HK-2 (cell line): ENCODE measurements around the gene IGFBP4.

Source experiments
- DNase-seq: peaks from one replicate; pipeline ENCODE4 v3.0.0-alpha.2; 2018; ENCODE audit not compliant: unreplicated experiment

Gene IGFBP4

GRCh38 chr17:40456396-40456951 is 13.2 kb downstream of the IGFBP4 start:
- no peak for DNase-seq

GRCh38 chr17:40457369-40457768 is 14.1 kb downstream of the IGFBP4 start:
- DNase-seq = no peak

GRCh38 chr17:40457964-40458791 is 14.9 kb downstream of the IGFBP4 start:
- DNase-seq = no peak

- DNase-seq = no peak
These were observed 15.7 kb downstream of the IGFBP4 start for GRCh38 chr17:40458851-40459482.

GRCh38 chr17:40459636-40460603 is 16.7 kb downstream of the IGFBP4 start:
- DNase-seq = no peak

- no peak for DNase-seq
These were observed 17.3 kb downstream of the IGFBP4 start for GRCh38 chr17:40460604-40460967.

GRCh38 chr17:40460968-40461731 is 17.9 kb downstream of the IGFBP4 start:
- DNase-seq = no peak

- no peak for DNase-seq
These were observed 18.6 kb downstream of the IGFBP4 start for GRCh38 chr17:40461732-40462342.

GRCh38 chr17:40462343-40463121 is 19.3 kb downstream of the IGFBP4 start:
- DNase-seq = no peak

GRCh38 chr17:40463122-40463550 is 19.9 kb downstream of the IGFBP4 start:
- no peak for DNase-seq

GRCh38 chr17:40464392-40464855 is 21.2 kb downstream of the IGFBP4 start:
- DNase-seq = no peak

GRCh38 chr17:40466298-40466971 is 23.2 kb downstream of the IGFBP4 start:
- no peak for DNase-seq

GRCh38 chr17:40467281-40467867 is 24.1 kb downstream of the IGFBP4 start:
- DNase-seq = no peak

- DNase-seq = no peak
These were observed 25.3 kb downstream of the IGFBP4 start for GRCh38 chr17:40468560-40468959.

GRCh38 chr17:40469805-40470675 is 26.8 kb downstream of the IGFBP4 start:
- no peak for DNase-seq

GRCh38 chr17:40470932-40471828 is 27.9 kb downstream of the IGFBP4 start:
- DNase-seq = no peak
